22Rv1 (cell line): ENCODE results near the gene RC3H1.

Experiments used
- ZFX ChIP-seq: fragments of 450-650 bp; IDR thresholded peaks from 2 replicates; pipeline ENCODE4 v1.6.1; 2017; ENCODE audit warnings: antibody characterized with exemption, borderline replicate concordance
- TF ChIP-seq, protein P1 (sequence below): fragments of 450-650 bp; IDR thresholded peaks from 2 replicates; pipeline ENCODE4 v1.5.1; 2017; ENCODE audit warnings: mild to moderate bottlenecking

DNA sequence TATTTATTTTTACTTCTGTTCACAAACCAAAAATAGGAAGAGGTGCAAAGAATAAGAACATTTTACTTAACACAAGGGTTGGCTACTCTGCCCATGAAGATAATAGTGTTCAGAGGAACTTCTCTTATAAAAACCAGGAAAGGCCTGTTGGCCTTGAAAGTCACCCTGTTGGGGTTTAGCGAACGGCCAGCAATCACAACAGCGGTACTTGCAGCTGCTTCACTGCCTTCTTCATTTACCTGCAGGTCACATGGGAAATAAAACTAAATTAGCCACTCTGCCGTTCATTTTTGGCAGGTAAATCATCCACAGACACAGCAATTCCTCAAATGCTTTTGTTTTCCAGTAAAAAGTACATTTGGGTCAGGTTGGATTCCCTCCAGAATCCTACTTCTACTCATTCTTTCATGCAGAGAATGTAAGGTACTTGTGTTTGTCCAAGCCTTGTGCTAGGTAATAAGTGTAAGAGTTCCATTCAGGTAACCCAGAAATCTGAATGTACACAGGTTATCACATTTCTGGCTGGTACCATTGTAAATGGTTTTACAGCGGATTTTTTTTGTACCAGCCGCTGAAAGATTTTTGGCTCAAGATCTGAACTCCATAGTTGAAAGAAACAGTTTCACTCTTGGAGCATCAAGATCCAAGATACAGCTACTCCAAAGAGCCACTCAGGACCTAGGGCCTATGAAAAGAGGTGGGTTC, 118.2 kb downstream of the RC3H1 start:
- TF ChIP-seq, protein P1, sequence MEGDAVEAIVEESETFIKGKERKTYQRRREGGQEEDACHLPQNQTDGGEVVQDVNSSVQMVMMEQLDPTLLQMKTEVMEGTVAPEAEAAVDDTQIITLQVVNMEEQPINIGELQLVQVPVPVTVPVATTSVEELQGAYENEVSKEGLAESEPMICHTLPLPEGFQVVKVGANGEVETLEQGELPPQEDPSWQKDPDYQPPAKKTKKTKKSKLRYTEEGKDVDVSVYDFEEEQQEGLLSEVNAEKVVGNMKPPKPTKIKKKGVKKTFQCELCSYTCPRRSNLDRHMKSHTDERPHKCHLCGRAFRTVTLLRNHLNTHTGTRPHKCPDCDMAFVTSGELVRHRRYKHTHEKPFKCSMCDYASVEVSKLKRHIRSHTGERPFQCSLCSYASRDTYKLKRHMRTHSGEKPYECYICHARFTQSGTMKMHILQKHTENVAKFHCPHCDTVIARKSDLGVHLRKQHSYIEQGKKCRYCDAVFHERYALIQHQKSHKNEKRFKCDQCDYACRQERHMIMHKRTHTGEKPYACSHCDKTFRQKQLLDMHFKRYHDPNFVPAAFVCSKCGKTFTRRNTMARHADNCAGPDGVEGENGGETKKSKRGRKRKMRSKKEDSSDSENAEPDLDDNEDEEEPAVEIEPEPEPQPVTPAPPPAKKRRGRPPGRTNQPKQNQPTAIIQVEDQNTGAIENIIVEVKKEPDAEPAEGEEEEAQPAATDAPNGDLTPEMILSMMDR: no peak
- TF ChIP-seq ZFX: no peak
